Subcutaneous adipose tissue (tissue), 4 donors: ENCODE data around the gene KMT2C. TPM values are rescaled to one million over a fixed set of nuclear protein-coding genes. Genes with fewer than 3 reads are reported as not detected.

Experiments
- CTCF ChIP-seq: fragments of 450-650 bp; IDR thresholded peaks from one replicate; pipeline ENCODE4 v1.5.1; 2016; ENCODE audit warnings: low read depth, mild to moderate bottlenecking, control low read depth, antibody characterized with exemption, moderate library complexity
- total RNA-seq, 4 donors: library from RNA; depleted of rRNA; stranded (reverse); fragments of >200 nt; gene quantifications; one replicate each; pipeline ENCODE4 v1.1.0, GENCODE V29; 2016

Gene KMT2C
- total RNA-seq, 4 donors from 2014 or later: 68.7 to 86.8 (median 70.5) TPM

- no peak for TF ChIP-seq CTCF
Observed at GRCh38 chr7:152395112-152395511, 40.7 kb downstream of the KMT2C start.

- TF ChIP-seq CTCF: no peak
Observed at GRCh38 chr7:152392254-152392653, 43.5 kb downstream of the KMT2C start.

- no peak for TF ChIP-seq CTCF
Observed at GRCh38 chr7:152383341-152384234, 52.2 kb downstream of the KMT2C start.

- no peak for TF ChIP-seq CTCF
Observed at GRCh38 chr7:152382244-152382643, 53.6 kb downstream of the KMT2C start.

GRCh38 chr7:152370297-152370696, 65.5 kb downstream of the KMT2C start:
- no peak for TF ChIP-seq CTCF

GRCh38 chr7:152369518-152369917, 66.3 kb downstream of the KMT2C start:
- TF ChIP-seq CTCF: no peak

- no peak for TF ChIP-seq CTCF
Observed at GRCh38 chr7:152367170-152367569, 68.6 kb downstream of the KMT2C start.
